Measurements from ENCODE around the gene NAALADL1.
"Not testable (repeated sequence)": the region's sequence is repeated elsewhere in the genome, so short reads cannot be mapped to it uniquely, and the experiment has no call there.

NAALADL1 gene

GRCh38 chr11:65047581-65048422, 10.6 kb downstream of the NAALADL1 start:
- DNase-seq (ENCODE audit: low read depth): no peak

GRCh38 chr11:65045728-65046127, 12.6 kb downstream of the NAALADL1 start:
- DNase-seq (ENCODE audit: low read depth): no peak

GRCh38 chr11:65045061-65045460, 13.3 kb downstream of the NAALADL1 start:
- DNase-seq (ENCODE audit: low read depth): no peak

GRCh38 chr11:65043881-65044501, 14.4 kb downstream of the NAALADL1 start:
- DNase-seq (ENCODE audit: low read depth): peak; percentile 45

- no peak for DNase-seq (ENCODE audit: low read depth)
Measured at GRCh38 chr11:65042891-65043290, 15.5 kb downstream of the NAALADL1 start.

GRCh38 chr11:65040847-65041622, 17.3 kb downstream of the NAALADL1 start, which contains the start of gene SAC3D1:
TSS of gene SAC3D1 (plus strand) at chr11:65041210. CDS start at chr11:65041293, 83 bp downstream.
- peak; percentile 85 for DNase-seq (ENCODE audit: low read depth)

GRCh38 chr11:65040520-65040846, 17.9 kb downstream of the NAALADL1 start:
- no peak for DNase-seq (ENCODE audit: low read depth)

- no peak for DNase-seq (ENCODE audit: low read depth)
Measured at GRCh38 chr11:65036931-65037330, 21.4 kb downstream of the NAALADL1 start.

GRCh38 chr11:65035579-65035978, 22.8 kb downstream of the NAALADL1 start:
- DNase-seq (ENCODE audit: low read depth): no peak

GRCh38 chr11:65034423-65034822, 23.9 kb downstream of the NAALADL1 start:
- no peak for DNase-seq (ENCODE audit: low read depth)

GRCh38 chr11:65032216-65032615, 26.1 kb downstream of the NAALADL1 start:
- no peak for DNase-seq (ENCODE audit: low read depth)

GRCh38 chr11:65027213-65028067, 30.9 kb downstream of the NAALADL1 start, which contains the start of gene SNX15:
TSS of gene SNX15 (plus strand) at chr11:65027439. CDS start at chr11:65027538, 99 bp downstream.
- peak; percentile 92 for DNase-seq (ENCODE audit: low read depth)

- DNase-seq (ENCODE audit: low read depth): no peak
Measured at GRCh38 chr11:65026810-65027209, 31.5 kb downstream of the NAALADL1 start.

- DNase-seq (ENCODE audit: low read depth): not testable (repeated sequence)
Measured at GRCh38 chr11:65023502-65023901, 34.9 kb downstream of the NAALADL1 start.

- DNase-seq (ENCODE audit: low read depth): no peak
Measured at GRCh38 chr11:65021509-65021908, 36.8 kb downstream of the NAALADL1 start.

GRCh38 chr11:65021003-65021402, 37.4 kb downstream of the NAALADL1 start:
- no peak for DNase-seq (ENCODE audit: low read depth)

- DNase-seq (ENCODE audit: low read depth): no peak
Measured at GRCh38 chr11:65019824-65020223, 38.5 kb downstream of the NAALADL1 start.

- no peak for DNase-seq (ENCODE audit: low read depth)
Measured at GRCh38 chr11:65017937-65018336, 40.4 kb downstream of the NAALADL1 start.

- no peak for DNase-seq (ENCODE audit: low read depth)
Measured at GRCh38 chr11:65016705-65017104, 41.6 kb downstream of the NAALADL1 start.

GRCh38 chr11:65014726-65015227, 43.6 kb downstream of the NAALADL1 start:
- DNase-seq (ENCODE audit: low read depth): no peak

Measured in GM04504 (cell line).